ENCODE data around the gene RLF. TPM values are rescaled to one million over a fixed set of nuclear protein-coding genes. Genes with fewer than 3 reads are reported as not detected.
"Not testable (repeated sequence)": the region's sequence is repeated elsewhere in the genome, so short reads cannot be mapped to it uniquely, and the experiment has no call there.

The RLF gene
- polyA plus RNA-seq, 1 donor, result 28.4 TPM

GRCh38 chr1:40162753-40163441, 1.7 kb downstream of the RLF start:
- DNase-seq, result no peak

GRCh38 chr1:40167317-40167716, 6.1 kb downstream of the RLF start:
- no peak for DNase-seq

- no peak for DNase-seq
Measured at GRCh38 chr1:40171036-40171435, 9.8 kb downstream of the RLF start.

- no peak for DNase-seq
Measured at GRCh38 chr1:40174788-40175187, 13.6 kb downstream of the RLF start.

GRCh38 chr1:40176989-40177388, 15.8 kb downstream of the RLF start:
- DNase-seq, result not testable (repeated sequence)

GRCh38 chr1:40178200-40178599, 17.0 kb downstream of the RLF start:
- no peak for DNase-seq

GRCh38 chr1:40179496-40180089, 18.4 kb downstream of the RLF start:
- no peak for DNase-seq

GRCh38 chr1:40183055-40183710, 22.0 kb downstream of the RLF start:
- DNase-seq, result no peak

GRCh38 chr1:40184193-40184592, 23.0 kb downstream of the RLF start:
- no peak for DNase-seq

- no peak for DNase-seq
Measured at GRCh38 chr1:40185951-40186864, 25.0 kb downstream of the RLF start.

GRCh38 chr1:40187399-40187798, 26.2 kb downstream of the RLF start:
- DNase-seq, result no peak

- DNase-seq, result not testable (repeated sequence)
Measured at GRCh38 chr1:40194639-40195038, 33.5 kb downstream of the RLF start.

GRCh38 chr1:40197656-40198055, 36.5 kb downstream of the RLF start:
- no peak for DNase-seq

- no peak for DNase-seq
Measured at GRCh38 chr1:40199126-40199525, 37.9 kb downstream of the RLF start.

- DNase-seq, result no peak
Measured at GRCh38 chr1:40204856-40205255, 43.7 kb downstream of the RLF start.

GRCh38 chr1:40210511-40211204, 49.5 kb downstream of the RLF start:
- no peak for DNase-seq

GRCh38 chr1:40218333-40218732, 57.1 kb downstream of the RLF start:
- no peak for DNase-seq

- DNase-seq, result not testable (repeated sequence)
Measured at GRCh38 chr1:40221471-40221905, 60.3 kb downstream of the RLF start.

GRCh38 chr1:40221977-40222772, 61.0 kb downstream of the RLF start:
- DNase-seq, result no peak

- no peak for DNase-seq
Measured at GRCh38 chr1:40224040-40224439, 62.9 kb downstream of the RLF start.

GRCh38 chr1:40226192-40226591, 65.0 kb downstream of the RLF start:
- no peak for DNase-seq

All from left kidney (tissue), 2 donors.